NCI-H82 treated with DMSO at 0.1 percent for 48 hours (cell line): ENCODE data around the gene ETFB.

Experiments used
- DNase-seq: peaks from one replicate; lab custom pipeline; 2025; ENCODE audit not compliant: unreplicated experiment; lab: John Stamatoyannopoulos, UW

Gene ETFB

GRCh38 chr19:51372649-51373504, 6.7 kb upstream of the ETFB start, which contains the start of gene NKG7:
NKG7 (minus strand) TSS chr19:51372654; CDS start chr19:51372535, 119 bp downstream.
- DNase-seq: no peak

- no peak for DNase-seq
Observed at GRCh38 chr19:51372021-51372648, 5.9 kb upstream of the ETFB start.

- no peak for DNase-seq
Observed at GRCh38 chr19:51371186-51371690, 5.0 kb upstream of the ETFB start.

GRCh38 chr19:51370230-51370629, 4.0 kb upstream of the ETFB start:
- no peak for DNase-seq

- DNase-seq: no peak
Observed at GRCh38 chr19:51368366-51369282, 2.4 kb upstream of the ETFB start, which contains the start of gene CLDND2. CLDND2 (minus strand) TSS chr19:51369003; CDS start chr19:51368577, 426 bp downstream.

- DNase-seq: peak; percentile 98
Observed at GRCh38 chr19:51367565-51368365, 1.6 kb upstream of the ETFB start.

GRCh38 chr19:51367255-51367564, 1.0 kb upstream of the ETFB start:
- no peak for DNase-seq

- peak; percentile 93 for DNase-seq
Observed at GRCh38 chr19:51366389-51367254, 434 bp upstream of the ETFB start.

- DNase-seq: no peak
Observed at GRCh38 chr19:51365211-51365964, 800 bp downstream of the ETFB start.

- no peak for DNase-seq
Observed at GRCh38 chr19:51364200-51365106, 1.7 kb downstream of the ETFB start.

GRCh38 chr19:51361239-51361638, 4.9 kb downstream of the ETFB start:
- no peak for DNase-seq

- DNase-seq: no peak
Observed at GRCh38 chr19:51359294-51359693, 6.9 kb downstream of the ETFB start.

- DNase-seq: no peak
Observed at GRCh38 chr19:51357952-51358351, 8.2 kb downstream of the ETFB start.

- DNase-seq: no peak
Observed at GRCh38 chr19:51356159-51356801, 9.9 kb downstream of the ETFB start.

GRCh38 chr19:51354742-51355148, 11.4 kb downstream of the ETFB start:
- no peak for DNase-seq

- DNase-seq: no peak
Observed at GRCh38 chr19:51354103-51354741, 12.0 kb downstream of the ETFB start.
